Measurements from ENCODE around the gene CMAS. TPM values are rescaled to one million over a fixed set of nuclear protein-coding genes. Genes with fewer than 3 reads are reported as not detected.

Gene CMAS
- total and polyA plus RNA-seq, 2 donors (not counting 3 experiments of a cell fraction or from before 2014, with no cell fraction given) = 8.5 to 35.4 TPM

DNA sequence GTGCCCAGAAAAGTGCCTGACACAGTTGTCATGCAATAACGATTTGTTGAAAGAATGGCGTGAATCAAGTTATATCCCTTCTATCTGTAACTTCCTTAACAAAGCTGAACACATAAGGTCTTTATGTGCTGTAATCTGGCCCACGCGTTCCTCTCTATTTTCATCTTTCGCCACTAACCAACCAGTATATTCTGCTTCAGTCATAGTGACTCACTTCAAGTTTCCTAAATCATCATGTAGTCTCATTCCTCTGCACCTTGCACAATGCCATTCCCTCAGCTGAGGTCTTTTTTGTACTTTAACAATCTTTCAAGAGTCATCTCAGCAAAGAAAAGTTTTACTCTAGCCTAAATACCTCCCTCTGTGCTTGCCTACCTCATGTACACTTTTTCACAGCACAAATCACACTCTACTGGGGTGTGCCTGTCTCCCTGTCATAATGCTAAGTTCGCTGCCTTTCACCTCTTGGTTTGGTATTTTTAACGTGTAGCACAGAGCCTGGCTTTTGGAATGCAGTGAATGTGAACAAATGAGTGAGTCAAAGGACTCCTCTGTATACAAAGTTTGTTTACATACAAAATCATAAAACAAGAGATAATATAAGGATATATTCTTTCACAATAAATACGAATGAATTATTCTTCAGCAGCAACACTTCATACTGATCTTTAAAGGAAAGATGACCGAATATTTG lies 2.9 kb upstream of the CMAS start:
- no peaks in the 10 kb centered on the region for H3K9me1 ChIP-seq (replicated peaks; ENCODE audit: control insufficient read depth, extremely low read depth, insufficient read depth, low read length)
- no TSS peak for BruUV-seq (replicated peaks)
- no peak overlapping the region for H3K27ac ChIP-seq (ENCODE audit: insufficient read depth, low read depth, low read length)
- no peaks in the 10 kb centered on the region for H3K36me3 ChIP-seq (ENCODE audit: control insufficient read depth in 2 of 2, extremely low read depth in 1 of 2, insufficient read depth in 2 of 2, low read length in 2 of 2)
- TF ChIP-seq POLR2A (IDR thresholded peaks at IDR 0.05; ENCODE audit: low read depth, low read length) (no peak), POLR2AphosphoS5 (IDR thresholded peaks at IDR 0.05; ENCODE audit: insufficient read depth, low read depth, low read length) (no peak), JUN (IDR thresholded peaks at IDR 0.05; ENCODE audit: borderline replicate concordance, insufficient read depth, insufficient read length, low read depth) (no peak), FOS (IDR thresholded peaks at IDR 0.05; ENCODE audit: borderline replicate concordance, insufficient read depth, low read length) (no peak)
- ChIA-PET CTCF (interaction anchor here (1.1 kb wide), 1 partner anchor 25 kb away, joined by 3 read pairs; no protein-coding TSS in a partner anchor), POLR2A (interaction anchor here (0.6 kb wide), 1 partner anchor 244 kb away, joined by 8 read pairs; no protein-coding TSS in a partner anchor)
- no peak overlapping the region for H3K9ac ChIP-seq (replicated peaks; ENCODE audit: extremely low read depth, insufficient read depth, low read length)
- H3K4me1 ChIP-seq (ENCODE audit: control insufficient read depth, extremely low read depth, insufficient read depth, low read length) = peaks cover 9% of the 10 kb centered on the region
- no peak overlapping the region for H3K4me3 ChIP-seq (replicated peaks in 1 of 3; ENCODE audit: insufficient read depth in 1 of 3, low read depth in 1 of 3, low read length in 3 of 3)
- peaks cover 0 to 3% of the 10 kb centered on the region in 2 experiments for H3K27me3 ChIP-seq (ENCODE audit: control insufficient read depth in 2 of 2, insufficient read depth in 2 of 2, low read length in 2 of 2)
- H4K20me1 ChIP-seq (replicated peaks; ENCODE audit: control insufficient read depth, extremely low read depth, insufficient read depth, low read length) = peaks cover 2% of the 10 kb centered on the region
- DNase-seq (ENCODE audit: low read depth, low spot score) (no peak), FAIRE-seq (no peak)
- dilution Hi-C loops (cut with MboI; ENCODE audit: extremely low pct_ligation_motif_present, low sequenced_read_pairs) = no loop called here
- H3K9me3 ChIP-seq (replicated peaks; ENCODE audit: control insufficient read depth, insufficient read depth, low read length) = no peaks in the 10 kb centered on the region
- peaks cover 17% of the 10 kb centered on the region for H3K79me2 ChIP-seq (ENCODE audit: control insufficient read depth, insufficient read depth, low read length)
- intact Hi-C loops (cut with micrococcal nuclease) = loop anchor here (10.0 kb wide), 1 partner anchor 582 kb away; the partner anchor contains the start of gene ETNK1
- H3K4me2 ChIP-seq (ENCODE audit: insufficient read depth, low read length) = no peak overlapping the region
- no peak overlapping the region for H2AFZ ChIP-seq (ENCODE audit: low read depth, low read length)

GRCh38 chr12:22043943-22044342 lies 2.1 kb upstream of the CMAS start:
- DNase-seq (ENCODE audit: low read depth, low spot score) (no peak), FAIRE-seq (no peak)
- ChIA-PET POLR2A (no interaction called here), CTCF (no interaction called here)
- Histone ChIP-seq H3K9me1 (replicated peaks; ENCODE audit: control insufficient read depth, extremely low read depth, insufficient read depth, low read length) (no peaks in the 10 kb centered on the region), H3K36me3 (ENCODE audit: control insufficient read depth in 2 of 2, extremely low read depth in 1 of 2, insufficient read depth in 2 of 2, low read length in 2 of 2) (no peaks in the 10 kb centered on the region), H4K20me1 (replicated peaks; ENCODE audit: control insufficient read depth, extremely low read depth, insufficient read depth, low read length) (peaks cover 2% of the 10 kb centered on the region), H3K9me3 (replicated peaks; ENCODE audit: control insufficient read depth, insufficient read depth, low read length) (no peaks in the 10 kb centered on the region), H2AFZ (ENCODE audit: low read depth, low read length) (no peak overlapping the region), H3K4me2 (ENCODE audit: insufficient read depth, low read length) (no peak overlapping the region), H3K27ac (ENCODE audit: insufficient read depth, low read depth, low read length) (no peak overlapping the region), H3K9ac (replicated peaks; ENCODE audit: extremely low read depth, insufficient read depth, low read length) (no peak overlapping the region), H3K4me1 (ENCODE audit: control insufficient read depth, extremely low read depth, insufficient read depth, low read length) (peaks cover 12% of the 10 kb centered on the region), H3K4me3 (replicated peaks in 1 of 3; ENCODE audit: insufficient read depth in 1 of 3, low read depth in 1 of 3, low read length in 3 of 3) (no peak overlapping the region), H3K27me3 (ENCODE audit: control insufficient read depth in 2 of 2, insufficient read depth in 2 of 2, low read length in 2 of 2) (peaks cover 0 to 3% of the 10 kb centered on the region in 2 experiments), H3K79me2 (ENCODE audit: control insufficient read depth, insufficient read depth, low read length) (peaks cover 24% of the 10 kb centered on the region)
- TF ChIP-seq GATA2 (IDR thresholded peaks at IDR 0.05; ENCODE audit: insufficient read depth, insufficient read length, low read depth, low read length) = no peak
- TF ChIP-seq JUN (IDR thresholded peaks at IDR 0.05; ENCODE audit: borderline replicate concordance, insufficient read depth, insufficient read length, low read depth) = no peak
- TF ChIP-seq, protein P1, sequence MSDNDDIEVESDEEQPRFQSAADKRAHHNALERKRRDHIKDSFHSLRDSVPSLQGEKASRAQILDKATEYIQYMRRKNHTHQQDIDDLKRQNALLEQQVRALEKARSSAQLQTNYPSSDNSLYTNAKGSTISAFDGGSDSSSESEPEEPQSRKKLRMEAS (IDR thresholded peaks at IDR 0.05; ENCODE audit: insufficient read depth, insufficient read length) = no peak
- no peak for TF ChIP-seq EZH2 (IDR thresholded peaks at IDR 0.05; ENCODE audit: borderline replicate concordance, low read depth, low read length, severe bottlenecking)
- no peak for TF ChIP-seq FOS (IDR thresholded peaks at IDR 0.05; ENCODE audit: borderline replicate concordance, insufficient read depth, low read length)
- no peak for TF ChIP-seq MYC (IDR thresholded peaks at IDR 0.05; ENCODE audit: low read depth, low read length)
- no peak for TF ChIP-seq POLR2A (IDR thresholded peaks at IDR 0.05; ENCODE audit: low read depth, low read length)
- TF ChIP-seq, protein P2, sequence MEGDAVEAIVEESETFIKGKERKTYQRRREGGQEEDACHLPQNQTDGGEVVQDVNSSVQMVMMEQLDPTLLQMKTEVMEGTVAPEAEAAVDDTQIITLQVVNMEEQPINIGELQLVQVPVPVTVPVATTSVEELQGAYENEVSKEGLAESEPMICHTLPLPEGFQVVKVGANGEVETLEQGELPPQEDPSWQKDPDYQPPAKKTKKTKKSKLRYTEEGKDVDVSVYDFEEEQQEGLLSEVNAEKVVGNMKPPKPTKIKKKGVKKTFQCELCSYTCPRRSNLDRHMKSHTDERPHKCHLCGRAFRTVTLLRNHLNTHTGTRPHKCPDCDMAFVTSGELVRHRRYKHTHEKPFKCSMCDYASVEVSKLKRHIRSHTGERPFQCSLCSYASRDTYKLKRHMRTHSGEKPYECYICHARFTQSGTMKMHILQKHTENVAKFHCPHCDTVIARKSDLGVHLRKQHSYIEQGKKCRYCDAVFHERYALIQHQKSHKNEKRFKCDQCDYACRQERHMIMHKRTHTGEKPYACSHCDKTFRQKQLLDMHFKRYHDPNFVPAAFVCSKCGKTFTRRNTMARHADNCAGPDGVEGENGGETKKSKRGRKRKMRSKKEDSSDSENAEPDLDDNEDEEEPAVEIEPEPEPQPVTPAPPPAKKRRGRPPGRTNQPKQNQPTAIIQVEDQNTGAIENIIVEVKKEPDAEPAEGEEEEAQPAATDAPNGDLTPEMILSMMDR (IDR thresholded peaks at IDR 0.05; ENCODE audit: extremely low read depth in 1 of 2, insufficient read depth in 1 of 2, low read depth in 1 of 2, low read length in 2 of 2) = no peak
- no peak for TF ChIP-seq POLR2AphosphoS5 (IDR thresholded peaks at IDR 0.05; ENCODE audit: insufficient read depth, low read depth, low read length)
- BruUV-seq (replicated peaks) = no TSS peak
- intact Hi-C loops (cut with micrococcal nuclease) = loop anchor here (10.0 kb wide), 1 partner anchor 581 kb away; the partner anchor contains the start of gene ETNK1
- dilution Hi-C loops (cut with MboI; ENCODE audit: extremely low pct_ligation_motif_present, low sequenced_read_pairs) = no loop called here

Measured in endothelial cell of umbilical vein (primary cell).